NCI-H2196 treated with DMSO at 0.1 percent for 48 hours (cell line): Measurements from ENCODE around the gene EML1.

Experiments
- DNase-seq: peaks from one replicate; lab custom pipeline; 2025; ENCODE audit not compliant: unreplicated experiment; lab: John Stamatoyannopoulos, UW

Gene EML1

GRCh38 chr14:99983251-99984015 lies 190.2 kb downstream of the EML1 start:
- DNase-seq: no peak

- DNase-seq: no peak
Measured at GRCh38 chr14:99984036-99984435, 190.8 kb downstream of the EML1 start.

- DNase-seq: no peak
Measured at GRCh38 chr14:99986396-99986795, 193.2 kb downstream of the EML1 start.

GRCh38 chr14:99989032-99989431 lies 195.8 kb downstream of the EML1 start:
- no peak for DNase-seq

GRCh38 chr14:99990268-99991170 lies 197.3 kb downstream of the EML1 start:
- DNase-seq: no peak

- no peak for DNase-seq
Measured at GRCh38 chr14:99991331-99991730, 198.1 kb downstream of the EML1 start.
